Neural cell (in vitro differentiated cells): Measurements from ENCODE around the gene CEP128. TPM values are rescaled to one million over a fixed set of nuclear protein-coding genes. Genes with fewer than 3 reads are reported as not detected.

ENCODE experiments used
- H2AFZ ChIP-seq: fragments of 200-600, 300-800 bp; sonication (generic), shearing (Covaris generic); 2 replicates; pipeline ENCODE4 v1.6.0; 2014; ENCODE audit warnings: low read depth, mild to moderate bottlenecking, antibody characterized with exemption, low read length, moderate library complexity
- H3F3A ChIP-seq: fragments of 200-600 bp; shearing (Covaris generic); 2 replicates; pipeline ENCODE4 v1.6.1; 2016; ENCODE audit warnings: mild to moderate bottlenecking, moderate library complexity, mixed read lengths, antibody characterized with exemption, low read length; ENCODE audit not compliant: insufficient read depth, poor library complexity, severe bottlenecking
- H3K27ac ChIP-seq: fragments of 200-600, 300-800 bp; sonication (generic), shearing (Covaris generic); 2 replicates; pipeline ENCODE4 v1.5.1; 2014; ENCODE audit warnings: mild to moderate bottlenecking, low read length, moderate library complexity
- H3K27me3 ChIP-seq: fragments of 300-800, 200-600 bp; sonication (generic), shearing (Covaris generic); 2 replicates; pipeline ENCODE4 v1.6.0; 2014; ENCODE audit warnings: mild to moderate bottlenecking, low read depth, low read length, moderate library complexity; ENCODE audit not compliant: insufficient read depth
- H3K36me3 ChIP-seq: fragments of 300-800, 200-600 bp; sonication (generic), shearing (Covaris generic); 2 replicates; pipeline ENCODE4 v1.5.1; 2014; ENCODE audit warnings: mild to moderate bottlenecking, antibody characterized with exemption, low read length, moderate library complexity; ENCODE audit not compliant: insufficient read depth
- H3K4me2 ChIP-seq: fragments of 300-800, 200-600 bp; sonication (generic), shearing (Covaris generic); 2 replicates; pipeline ENCODE4 v1.6.0; 2014; ENCODE audit warnings: mild to moderate bottlenecking, low read length
- H3K4me3 ChIP-seq: fragments of 300-800, 200-600 bp; sonication (generic), shearing (Covaris generic); 2 replicates; pipeline ENCODE4 v1.5.1; 2014; ENCODE audit warnings: mild to moderate bottlenecking, low read length, moderate library complexity
- H3K79me2 ChIP-seq: fragments of 200-600 bp; shearing (Covaris generic); replicated peaks from 2 replicates; pipeline ENCODE4 v1.6.0; 2014; ENCODE audit warnings: mild to moderate bottlenecking, low read length, moderate library complexity; ENCODE audit not compliant: insufficient read depth
- H3K9ac ChIP-seq: fragments of 300-800, 200-600 bp; sonication (generic), shearing (Covaris generic); 2 replicates; pipeline ENCODE4 v1.6.1; 2016; ENCODE audit warnings: mild to moderate bottlenecking, low read length, mixed read lengths
- H3K9me2 ChIP-seq: fragments of 200-600 bp; shearing (Covaris generic); 2 replicates; pipeline ENCODE4 v1.6.1; 2016; ENCODE audit warnings: mild to moderate bottlenecking, low read length, mixed read lengths; ENCODE audit not compliant: insufficient read depth
- H3K9me3 ChIP-seq: fragments of 200-600, 300-800 bp; sonication (generic), shearing (Covaris generic); 2 replicates; pipeline ENCODE4 v1.6.1; 2016; ENCODE audit warnings: mild to moderate bottlenecking, mixed run types, low read length, moderate library complexity, mixed read lengths
- H4K20me1 ChIP-seq: fragments of 200-600 bp; shearing (Covaris generic); 2 replicates; pipeline ENCODE4 v1.6.1; 2016; ENCODE audit warnings: mild to moderate bottlenecking, mixed run types; ENCODE audit not compliant: insufficient read depth
- CTCF ChIP-seq: fragments of 450-650 bp; IDR thresholded peaks from 2 replicates; pipeline ENCODE4 v1.5.1; 2014; ENCODE audit warnings: antibody characterized with exemption, mild to moderate bottlenecking, moderate library complexity; ENCODE audit not compliant: poor library complexity, severe bottlenecking
- EP300 ChIP-seq: fragments of 450-650 bp; conservative IDR thresholded peaks from 2 replicates; pipeline ENCODE4 v1.6.1; 2014; ENCODE audit warnings: antibody characterized with exemption, mild to moderate bottlenecking, moderate library complexity; ENCODE audit not compliant: poor library complexity, severe bottlenecking
- EZH2 ChIP-seq: fragments of 200-600, 300-800 bp; shearing (Covaris generic), sonication (generic); IDR thresholded peaks from 2 replicates; pipeline ENCODE4 v1.6.1; 2014; ENCODE audit warnings: antibody characterized with exemption, low read length, borderline replicate concordance, mild to moderate bottlenecking; ENCODE audit not compliant: insufficient read depth, poor library complexity, severe bottlenecking
- MXI1 ChIP-seq: fragments of 450-650 bp; conservative IDR thresholded peaks from 2 replicates; pipeline ENCODE4 v1.6.1; 2014; ENCODE audit warnings: antibody characterized with exemption, mild to moderate bottlenecking; ENCODE audit not compliant: poor library complexity, severe bottlenecking
- POLR2AphosphoS5 ChIP-seq: IDR thresholded peaks from 2 replicates; pipeline ENCODE4 v1.6.1; 2012
- RAD21 ChIP-seq: fragments of 450-650 bp; conservative IDR thresholded peaks from 2 replicates; pipeline ENCODE4 v1.6.1; 2014; ENCODE audit warnings: antibody characterized with exemption, mild to moderate bottlenecking, moderate library complexity
- REST ChIP-seq: IDR thresholded peaks from 2 replicates; pipeline ENCODE4 v1.6.1; 2012; ENCODE audit warnings: borderline replicate concordance
- SMC3 ChIP-seq: fragments of 450-650 bp; conservative IDR thresholded peaks from 2 replicates; pipeline ENCODE4 v1.6.1; 2014; ENCODE audit warnings: antibody characterized with exemption, mild to moderate bottlenecking, moderate library complexity; ENCODE audit not compliant: poor library complexity
- TAF1 ChIP-seq: IDR thresholded peaks from 2 replicates; pipeline ENCODE4 v1.6.1; 2012; ENCODE audit warnings: low read depth
- polyA plus RNA-seq: library from polyadenylated mRNA; depleted of rRNA; stranded (reverse); fragments of >200 nt; gene quantifications from 2 replicates; pipeline ENCODE4 v1.2.3, GENCODE V29; 2014

The CEP128 gene
- polyA plus RNA-seq, 1 donor from 2014 or later: 5.5 TPM

GRCh38 chr14:80535171-80535570, 406.4 kb downstream of the CEP128 start:
- no peak overlapping the region for H2AFZ ChIP-seq
- H3K4me2 ChIP-seq: no peak overlapping the region
- H3K27ac ChIP-seq: no peak overlapping the region
- no peaks in the 10 kb centered on the region for H3F3A ChIP-seq
- H3K36me3 ChIP-seq: no peaks in the 10 kb centered on the region
- H3K4me3 ChIP-seq: no peak overlapping the region
- no peak overlapping the region for H3K9ac ChIP-seq
- H3K9me3 ChIP-seq: no peaks in the 10 kb centered on the region
- TF ChIP-seq POLR2AphosphoS5 (no peak), EZH2 (no peak), EP300 (no peak), SMC3 (no peak), REST (no peak), CTCF (no peak)
- H4K20me1 ChIP-seq: no peaks in the 10 kb centered on the region
- H3K9me2 ChIP-seq: no peaks in the 10 kb centered on the region
- no peaks in the 10 kb centered on the region for H3K79me2 ChIP-seq
- H3K27me3 ChIP-seq: no peaks in the 10 kb centered on the region

GRCh38 chr14:80523518-80524117, 417.9 kb downstream of the CEP128 start:
- Histone ChIP-seq H3K36me3 (no peaks in the 10 kb centered on the region), H3F3A (no peaks in the 10 kb centered on the region), H4K20me1 (no peaks in the 10 kb centered on the region), H3K9me2 (no peaks in the 10 kb centered on the region), H3K27ac (no peak overlapping the region), H3K9me3 (no peaks in the 10 kb centered on the region), H2AFZ (no peak overlapping the region), H3K27me3 (no peaks in the 10 kb centered on the region), H3K4me3 (no peak overlapping the region), H3K4me2 (no peak overlapping the region), H3K79me2 (no peaks in the 10 kb centered on the region), H3K9ac (no peak overlapping the region)
- TF ChIP-seq CTCF: no peak
- TF ChIP-seq RAD21: no peak
- TF ChIP-seq EZH2: no peak
- no peak for TF ChIP-seq TAF1
- no peak for TF ChIP-seq SMC3
- TF ChIP-seq REST: no peak
- TF ChIP-seq EP300: no peak
- TF ChIP-seq POLR2AphosphoS5: no peak
- TF ChIP-seq MXI1: no peak
